Fibroblast of skin of left biceps (primary cell): ENCODE data around the gene MRI1.
"Not testable (repeated sequence)": the region's sequence is repeated elsewhere in the genome, so short reads cannot be mapped to it uniquely, and the experiment has no call there.

Experiments used
- DNase-seq, 2 experiments: peaks; one replicate each; pipeline ENCODE4 v3.0.0-alpha.2; 2013; ENCODE audit warnings: low read depth in 2 of 2

The MRI1 gene

DNA sequence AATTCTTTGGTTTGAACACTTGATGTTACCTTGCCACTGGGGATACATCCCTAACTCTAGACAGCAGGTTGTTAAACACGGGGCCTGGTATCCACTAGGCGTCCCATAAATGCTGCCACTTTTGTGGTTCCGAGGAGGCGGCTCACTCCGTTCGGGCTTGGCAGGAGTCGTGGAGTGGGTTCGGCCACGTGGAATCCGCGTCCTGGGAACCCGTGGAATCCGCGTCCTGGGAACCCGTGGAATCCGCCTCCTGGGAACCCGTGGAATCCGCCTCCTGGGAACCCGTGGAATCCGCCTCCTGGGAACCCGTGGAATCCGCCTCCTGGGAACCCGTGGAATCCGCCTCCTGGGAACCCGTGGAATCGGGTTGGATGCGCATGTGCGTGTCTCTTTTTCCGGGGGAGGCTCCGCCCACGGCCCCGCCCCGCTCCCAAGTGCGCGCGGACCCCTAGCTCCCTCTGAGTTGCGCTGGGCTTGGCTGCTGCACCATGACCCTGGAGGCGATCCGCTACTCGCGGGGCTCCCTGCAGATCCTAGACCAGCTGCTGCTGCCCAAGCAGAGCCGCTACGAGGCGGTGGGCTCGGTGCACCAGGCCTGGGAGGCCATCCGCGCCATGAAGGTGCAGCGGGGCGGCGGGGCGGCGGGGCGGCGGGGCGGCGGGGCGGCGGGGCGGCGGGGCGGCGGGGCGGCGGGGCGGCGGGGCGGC is at the start of gene MRI1:
Gene MRI1 (plus strand): TSS at position 422 of the 707 bp plus-strand sequence. CDS start 67 bp downstream, at position 489.
- peak in 1 of 2 experiments; percentile 21 for DNase-seq

DNA sequence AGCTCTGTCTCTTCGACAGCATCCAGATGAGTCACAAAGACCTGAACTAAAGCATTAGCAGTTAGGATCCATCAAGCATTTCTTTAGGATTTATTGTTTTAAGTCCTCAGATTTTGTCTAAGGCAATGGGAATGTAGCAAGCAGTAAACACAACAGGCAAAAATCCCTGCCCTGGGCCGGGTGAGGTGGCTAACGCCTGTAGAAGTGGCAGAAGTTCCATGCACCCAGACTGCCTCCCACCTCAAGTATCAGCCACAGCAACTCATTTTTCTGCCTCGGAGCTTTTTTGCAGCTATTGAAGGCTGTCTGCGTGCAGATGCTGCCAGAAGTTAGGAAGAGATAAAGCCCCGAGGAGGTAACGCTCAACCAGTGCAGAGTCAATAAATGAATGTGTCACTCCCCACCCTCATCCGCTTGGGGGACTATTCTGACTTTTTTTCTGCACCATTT is 47.1 kb upstream of the MRI1 start:
- DNase-seq = no peak

DNA sequence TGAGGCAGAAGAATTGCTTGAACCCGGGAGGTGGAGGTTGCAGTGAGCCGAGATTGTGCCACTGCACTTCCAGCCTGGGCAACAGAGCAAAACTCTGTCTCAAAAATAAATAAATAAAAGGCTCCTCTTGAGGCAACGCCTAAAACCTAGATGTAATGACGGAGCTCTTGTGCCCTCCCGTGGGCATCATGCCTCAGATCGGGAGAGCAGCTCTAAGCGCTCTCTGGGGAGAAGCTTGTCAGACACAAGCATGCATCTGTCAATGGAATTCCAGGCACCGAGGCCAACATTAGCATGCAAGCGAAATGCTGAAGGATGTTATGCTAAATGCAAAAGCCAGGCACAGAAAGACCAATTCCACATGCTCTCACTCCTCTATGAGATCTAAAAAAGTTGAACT is 45.6 kb upstream of the MRI1 start:
- peak; percentile 28 for DNase-seq

DNA sequence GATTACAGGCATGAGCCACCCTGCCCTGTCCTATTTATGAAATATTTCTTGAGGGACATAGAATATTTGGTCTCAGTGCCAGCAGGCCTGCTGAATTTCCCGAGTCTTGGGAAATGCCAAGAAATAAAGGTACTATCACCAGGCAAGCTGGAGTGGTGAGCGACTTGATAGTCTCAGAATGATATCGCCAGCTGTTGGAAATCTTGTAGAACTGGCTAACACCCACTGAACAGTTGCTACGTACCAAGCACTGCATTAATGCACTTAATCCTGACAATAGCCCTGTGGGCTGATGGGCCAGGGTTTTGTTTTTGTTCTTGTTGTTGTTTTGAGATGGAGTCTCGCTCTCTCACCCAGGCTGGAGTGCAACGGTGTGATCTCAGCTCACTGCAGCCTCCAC is 42.2 kb upstream of the MRI1 start:
- DNase-seq = no peak

DNA sequence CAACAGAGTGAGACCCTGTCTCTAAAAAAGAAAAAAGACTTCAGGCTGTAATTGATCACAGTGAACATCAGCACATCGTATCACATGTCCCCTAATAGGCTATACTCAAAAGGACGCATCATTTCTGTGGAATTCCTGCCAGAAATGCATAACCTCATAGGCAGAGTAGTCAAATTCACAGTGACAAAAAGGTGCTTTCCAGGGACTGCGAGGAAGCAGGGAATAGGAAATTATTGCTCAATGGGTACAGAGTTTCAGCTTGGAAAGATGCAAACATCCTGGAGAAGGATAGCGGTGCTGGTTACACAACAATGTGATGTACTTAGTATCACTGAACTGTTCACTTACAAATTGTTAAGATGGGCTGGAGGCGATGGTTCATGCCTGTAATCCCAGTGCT is 41.1 kb upstream of the MRI1 start:
- no peak for DNase-seq

DNA sequence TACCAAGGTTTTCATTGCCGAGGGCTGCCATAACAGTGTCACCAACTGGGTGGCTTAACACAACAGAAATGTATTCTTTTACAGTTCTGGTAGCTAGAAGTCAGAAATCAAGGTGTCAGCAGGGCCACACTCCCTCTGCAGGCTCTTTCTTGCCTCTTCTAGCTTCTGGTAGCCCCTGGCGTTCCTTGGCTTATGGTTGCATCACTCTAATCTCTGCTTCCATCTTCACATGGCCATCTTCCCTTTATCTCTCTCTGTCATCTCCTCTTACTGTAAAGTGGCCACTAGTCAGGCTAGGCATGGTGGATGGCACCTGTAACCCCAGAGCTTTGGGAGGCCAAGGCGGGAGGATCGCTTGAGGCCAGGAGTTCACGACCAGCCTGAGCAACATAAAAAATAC is 38.0 kb upstream of the MRI1 start:
- no peak for DNase-seq

DNA sequence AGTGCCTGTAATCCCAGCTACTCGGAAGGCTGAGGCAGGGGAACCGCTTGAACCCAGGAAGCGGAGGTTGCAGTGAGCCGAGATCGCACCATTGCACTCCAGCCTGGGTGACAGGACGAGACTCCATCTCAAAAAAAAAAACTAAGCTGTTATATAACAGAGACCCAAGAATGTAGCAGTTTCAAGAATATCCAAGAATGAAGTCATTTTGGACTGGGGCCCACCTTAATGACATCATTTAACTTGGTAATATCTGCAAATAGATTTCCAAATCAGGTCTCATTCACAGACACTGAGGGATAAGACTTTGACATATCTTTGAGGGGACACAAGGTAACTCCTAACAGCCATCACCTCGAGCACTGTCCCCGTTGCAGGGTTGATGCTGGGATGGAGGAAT is 36.5 kb upstream of the MRI1 start:
- DNase-seq = peak; percentile 44 to 49

DNA sequence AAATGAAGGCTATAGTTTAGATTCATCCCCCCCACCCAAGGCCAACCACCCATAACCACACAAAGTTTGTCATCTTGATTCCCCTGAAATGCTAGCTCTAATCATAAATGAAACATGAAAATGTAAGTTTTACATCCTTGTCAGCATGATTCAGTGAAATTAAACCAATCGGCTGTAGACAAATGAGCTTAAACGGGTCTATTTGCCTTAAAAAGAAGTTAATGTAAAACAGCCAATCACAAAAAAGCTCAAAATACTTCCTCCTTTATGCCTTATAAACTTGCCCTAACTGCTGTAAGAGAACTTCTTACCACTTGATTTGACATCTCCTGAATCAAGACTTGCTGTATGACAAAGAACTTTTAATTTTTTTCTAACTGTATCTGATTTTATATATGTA is 34.5 kb upstream of the MRI1 start:
- DNase-seq = no peak

DNA sequence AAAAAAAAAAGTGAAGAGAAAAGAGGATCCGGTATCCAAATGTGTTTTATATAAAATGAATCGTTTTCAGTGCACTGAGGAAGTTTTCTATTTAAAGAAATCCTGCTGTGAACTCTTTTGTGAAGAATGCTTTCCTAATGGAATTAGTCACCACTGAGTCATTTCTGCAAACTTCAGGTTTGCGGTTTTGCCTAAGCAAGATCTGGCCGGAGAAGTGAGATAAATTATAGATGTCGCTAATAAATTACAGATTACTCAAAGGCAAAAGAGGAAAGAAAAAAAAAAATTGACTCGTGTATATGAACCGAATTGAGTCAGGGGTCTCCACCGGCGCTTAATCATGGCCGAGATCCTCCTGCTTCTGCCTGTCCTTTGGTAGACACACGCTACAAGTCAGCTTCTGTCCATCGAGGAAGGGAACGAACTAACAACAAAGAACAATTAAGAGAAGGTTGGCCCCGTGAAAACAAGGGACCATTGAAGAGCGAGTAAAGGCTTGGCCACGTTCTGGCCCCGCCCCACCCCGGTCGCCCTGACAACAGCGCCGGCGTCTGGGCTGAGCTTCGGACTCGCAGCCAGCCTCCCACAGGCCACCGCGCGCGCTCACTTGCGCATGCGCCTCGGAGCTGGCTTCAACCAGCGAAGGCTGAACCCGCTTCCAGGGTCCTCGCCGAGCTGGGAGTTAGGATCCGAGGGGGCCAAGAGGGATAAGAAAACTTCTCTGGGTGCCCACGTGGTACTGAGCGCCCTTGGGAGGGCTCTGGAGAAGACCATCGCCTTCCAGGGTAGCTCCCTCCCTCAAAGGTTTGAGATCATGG is 33.0 kb upstream of the MRI1 start:
- DNase-seq = peak; percentile 96 to 97

DNA sequence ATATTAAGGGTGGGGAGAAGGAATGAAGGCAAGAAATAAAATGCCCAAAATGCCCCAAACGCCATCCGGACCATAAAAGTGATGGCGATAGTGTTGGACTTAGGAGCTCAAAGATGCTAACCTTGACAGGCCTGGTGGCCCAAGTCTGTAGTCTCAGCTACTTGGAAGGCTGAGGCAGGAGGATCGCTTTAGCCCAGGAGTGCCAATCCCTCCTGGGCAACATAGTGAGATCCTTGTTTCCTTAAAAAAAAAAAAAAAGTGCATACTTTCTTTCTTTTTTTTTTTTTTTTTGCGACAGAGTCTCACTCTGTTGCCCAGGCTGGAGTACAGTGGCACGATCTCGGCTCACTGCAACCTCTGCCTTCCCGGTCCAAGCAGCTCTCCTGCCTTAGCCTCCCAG is 32.0 kb upstream of the MRI1 start:
- no peak for DNase-seq

DNA sequence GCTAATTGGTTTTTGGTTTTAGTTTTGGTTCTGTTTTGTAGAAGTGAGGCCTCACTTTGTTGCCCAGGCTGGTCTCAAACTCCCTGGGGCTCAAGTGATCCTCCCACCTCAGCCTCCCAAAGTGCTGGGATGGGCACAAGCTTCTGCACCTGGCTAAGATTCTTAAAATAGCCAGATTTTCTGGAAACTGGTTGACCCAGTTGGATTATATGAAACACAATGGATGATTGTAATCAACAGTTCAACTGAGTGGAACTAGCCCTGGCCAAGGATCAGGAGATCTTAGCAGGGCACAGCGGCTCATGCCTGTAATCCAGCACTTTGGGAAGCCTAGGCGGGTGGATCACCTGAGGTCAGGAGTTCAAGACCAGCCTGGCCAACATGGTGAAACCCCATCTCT is 29.6 kb upstream of the MRI1 start:
- DNase-seq = no peak

DNA sequence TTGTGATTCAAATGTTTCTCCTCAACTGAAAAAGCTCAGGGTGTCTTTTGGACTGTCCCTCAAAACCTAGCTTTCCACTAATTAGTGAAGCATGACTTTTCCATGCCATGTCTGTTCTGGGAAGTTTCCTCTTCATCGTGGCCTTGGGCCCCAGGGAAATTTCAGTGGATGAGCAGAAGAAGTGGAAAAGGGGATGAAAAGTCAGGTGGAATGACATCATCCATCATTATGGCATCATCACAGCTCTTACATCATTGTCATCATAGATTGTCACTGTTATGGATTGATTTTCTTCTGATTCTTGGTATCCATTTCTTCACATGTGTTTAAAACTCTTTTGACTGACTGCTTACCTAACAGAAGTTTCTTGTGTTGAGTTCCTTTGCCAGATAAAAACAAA is 26.2 kb upstream of the MRI1 start:
- DNase-seq = no peak

DNA sequence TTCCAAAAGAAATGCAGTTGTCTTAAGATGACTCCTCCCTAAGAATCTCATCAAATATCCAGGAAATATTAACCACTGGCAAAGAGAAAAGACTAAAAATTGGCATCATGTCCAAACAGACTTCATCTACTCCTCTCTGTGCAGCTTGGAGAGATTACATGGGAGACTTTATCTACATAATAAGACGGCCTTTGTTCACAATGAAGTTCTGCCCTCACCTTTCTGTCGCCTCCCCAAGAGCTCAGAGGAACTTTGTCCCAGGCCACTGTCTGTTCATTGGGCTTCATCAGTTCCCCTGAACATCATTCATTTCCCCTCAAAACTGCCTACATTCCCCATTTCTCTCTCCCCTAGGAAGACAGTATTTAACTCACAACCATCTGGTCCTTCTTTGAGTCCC is 22.4 kb upstream of the MRI1 start:
- no peak for DNase-seq

DNA sequence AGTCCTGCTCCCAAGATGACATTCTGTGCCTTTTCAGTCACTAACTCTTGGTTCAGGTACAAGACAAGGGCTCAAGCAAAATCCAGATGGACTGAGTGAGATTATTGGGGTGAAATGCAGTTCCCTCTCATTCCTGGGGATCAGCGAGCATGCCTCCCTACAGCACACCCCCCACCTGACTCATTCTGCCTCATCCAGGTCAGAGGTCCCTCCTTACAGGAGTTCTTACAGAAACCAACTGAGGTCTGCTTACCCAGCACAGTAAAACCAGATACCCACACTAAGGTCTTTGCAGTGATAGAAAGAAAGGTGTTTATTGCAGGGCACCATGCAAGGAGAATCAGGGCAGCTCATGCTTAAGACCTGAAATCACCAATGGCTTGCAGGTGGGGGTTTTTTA is 21.6 kb upstream of the MRI1 start:
- DNase-seq = no peak

DNA sequence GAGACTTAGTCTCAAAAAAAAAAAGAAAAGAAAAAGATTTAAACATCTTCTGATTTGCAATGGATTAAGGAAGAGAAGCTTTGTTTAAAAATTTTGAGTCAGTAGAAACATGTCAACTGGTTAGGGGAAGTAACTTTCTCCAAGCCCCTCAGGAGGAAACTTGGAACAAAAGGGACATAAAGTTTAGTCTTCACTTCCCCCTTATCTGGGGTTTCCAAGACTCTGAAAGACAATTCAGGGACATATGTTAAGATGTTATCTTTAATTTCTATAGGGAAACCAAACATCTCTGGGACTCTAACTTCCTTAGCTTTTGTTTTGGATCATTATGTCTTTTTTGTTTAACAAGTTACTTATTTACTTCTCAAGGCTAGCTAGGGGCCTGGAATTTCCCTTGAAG is 20.1 kb upstream of the MRI1 start:
- no peak for DNase-seq

DNA sequence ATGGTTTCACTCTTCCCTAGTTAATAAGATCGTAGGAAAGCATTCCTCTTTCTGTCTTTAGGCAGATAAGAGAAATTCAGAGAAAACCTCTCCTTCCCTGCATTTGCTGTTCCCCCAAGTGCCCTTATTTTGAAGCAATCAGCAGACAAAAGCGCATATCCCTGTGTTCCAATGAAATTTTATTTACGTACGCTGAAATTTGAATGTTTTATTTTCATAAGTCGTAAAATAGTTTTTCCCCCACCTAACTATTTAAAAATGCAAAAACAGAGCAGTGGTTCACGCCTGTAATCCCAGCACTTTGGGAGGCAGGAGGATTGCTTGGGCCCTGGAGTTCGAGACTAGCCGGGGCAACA is 17.2 kb upstream of the MRI1 start:
- DNase-seq = no peak

DNA sequence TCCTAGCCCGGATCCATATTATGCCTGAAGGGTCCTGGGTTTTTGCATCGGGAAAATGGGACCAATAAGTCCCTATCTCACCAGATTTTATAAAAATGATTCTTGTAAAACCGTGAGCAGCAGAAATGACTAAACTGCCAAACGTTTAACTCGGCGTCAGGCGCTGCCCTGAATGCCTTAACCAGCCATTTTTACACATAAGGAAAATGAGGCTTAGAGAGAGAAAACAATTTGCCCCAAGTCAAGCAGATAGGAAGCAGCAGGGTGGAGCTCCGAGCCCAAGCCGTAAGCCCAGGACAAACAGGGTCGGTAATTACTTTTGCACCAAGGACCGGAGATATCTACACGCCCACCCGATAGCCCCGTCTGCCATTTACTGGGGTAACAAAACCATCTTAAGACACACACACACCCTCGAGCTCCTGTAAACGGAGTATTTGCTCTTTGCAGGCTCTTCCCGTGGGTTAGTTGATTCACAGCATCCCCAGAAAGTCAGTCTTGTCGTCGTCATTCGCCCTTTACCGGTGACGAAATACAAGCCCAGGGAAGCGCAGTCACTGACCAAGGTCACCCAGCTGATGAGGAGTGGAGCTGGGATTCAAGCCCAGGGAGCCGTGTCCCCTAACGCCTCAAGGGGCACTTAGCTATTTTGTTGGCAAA is 16.0 kb upstream of the MRI1 start:
- DNase-seq = no peak

DNA sequence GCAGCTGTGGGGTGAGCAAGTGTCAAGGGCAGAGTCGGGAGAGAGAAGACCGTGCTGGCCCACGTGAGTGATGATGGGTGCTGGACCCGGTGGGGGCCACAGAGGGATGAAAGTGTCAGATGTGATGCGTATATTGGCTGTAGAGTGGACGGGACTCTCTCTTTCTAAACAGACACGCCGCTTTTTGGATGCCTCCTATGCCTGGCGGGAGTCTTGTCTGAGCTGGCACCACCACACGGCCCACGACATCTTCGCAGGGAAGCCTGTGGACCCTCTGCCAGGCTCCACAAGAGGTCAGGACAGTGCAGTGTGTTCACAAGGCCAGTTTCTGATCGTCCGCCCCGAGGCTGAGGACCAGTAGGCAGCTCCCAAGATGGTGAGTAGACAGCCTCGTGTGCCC is 12.9 kb upstream of the MRI1 start:
- DNase-seq = no peak

DNA sequence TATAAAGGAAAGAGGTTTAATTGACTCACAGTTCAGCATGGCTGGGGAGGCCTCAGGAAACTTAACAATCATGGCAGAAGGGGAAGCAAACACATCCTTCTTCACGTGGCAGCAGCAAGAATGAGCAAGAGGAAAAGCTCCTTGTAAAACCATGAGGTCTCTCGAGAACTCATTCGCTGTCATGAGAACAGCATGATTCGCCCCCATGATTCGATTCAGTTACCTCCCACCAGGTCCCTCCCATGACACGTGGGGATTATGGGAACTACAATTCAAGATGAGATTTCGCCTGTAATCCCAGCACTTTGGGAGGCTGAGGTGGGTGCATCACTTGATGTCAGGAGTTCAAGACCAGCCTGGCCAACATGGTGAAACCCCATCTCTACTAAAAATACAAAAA is 10.7 kb upstream of the MRI1 start:
- not testable (repeated sequence) for DNase-seq

DNA sequence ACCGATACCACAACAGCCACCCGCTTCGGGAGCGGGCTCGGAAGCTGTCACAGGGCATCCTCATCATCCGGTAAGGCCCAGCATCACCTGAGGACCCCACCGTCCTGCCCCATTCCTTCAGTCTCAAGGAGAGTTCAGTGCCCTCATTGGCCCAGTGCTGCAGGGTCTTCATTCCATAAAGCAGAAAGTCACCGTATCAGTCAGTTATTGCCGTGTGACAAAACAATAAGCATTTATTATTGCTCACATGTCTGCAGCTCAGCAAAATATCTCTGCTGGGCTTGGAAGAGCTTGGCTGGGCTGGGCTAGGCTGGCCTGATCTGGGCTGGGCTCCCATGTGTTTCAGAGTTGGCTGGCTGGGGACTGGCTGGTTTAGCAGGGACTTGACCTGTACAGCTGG is 8.1 kb upstream of the MRI1 start:
- DNase-seq = no peak

DNA sequence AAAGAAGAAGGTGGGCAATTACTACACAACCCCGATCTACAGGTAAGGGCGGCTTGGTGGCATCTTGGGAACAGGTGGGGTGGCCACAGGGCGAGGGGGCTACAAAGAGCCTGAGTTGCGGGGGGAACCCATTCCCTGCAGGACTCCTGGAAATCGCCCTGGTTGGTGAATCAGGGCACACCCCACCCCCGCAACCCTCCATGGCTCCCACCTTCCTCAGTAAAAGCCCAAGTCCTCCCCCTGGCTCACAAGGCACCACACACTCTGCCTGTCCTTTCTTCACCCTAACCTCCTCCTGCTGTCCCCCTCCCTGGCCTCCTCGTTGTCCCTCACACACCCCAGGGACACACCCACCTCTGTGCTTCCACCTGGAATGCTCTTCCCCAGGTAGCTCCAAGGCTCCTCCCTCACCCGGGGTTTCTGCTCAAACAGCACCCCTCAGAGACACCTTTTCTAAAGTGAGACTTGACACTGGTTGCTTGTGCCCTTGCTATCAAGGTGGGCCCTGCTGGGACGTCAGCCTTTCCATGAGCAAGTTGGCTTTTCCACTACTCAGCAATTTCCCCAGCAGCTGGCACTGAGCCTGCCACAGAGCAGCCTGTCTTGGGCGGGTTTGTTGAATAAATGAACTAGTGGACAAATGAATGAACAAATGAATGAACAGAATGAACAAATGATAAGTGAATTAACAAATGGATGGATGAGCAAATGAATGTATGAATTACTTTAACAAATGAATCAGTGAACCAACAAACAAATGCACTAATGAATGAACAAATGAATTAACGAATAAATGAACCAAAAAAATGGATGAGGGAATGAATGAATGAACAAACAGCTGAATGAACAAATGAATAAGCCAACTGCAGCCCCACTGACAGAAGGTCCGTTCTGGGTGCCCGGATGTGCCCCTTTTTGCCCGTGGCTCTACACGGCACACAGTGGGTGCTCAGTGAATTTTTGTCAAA is 6.2 kb upstream of the MRI1 start:
- DNase-seq = no peak

DNA sequence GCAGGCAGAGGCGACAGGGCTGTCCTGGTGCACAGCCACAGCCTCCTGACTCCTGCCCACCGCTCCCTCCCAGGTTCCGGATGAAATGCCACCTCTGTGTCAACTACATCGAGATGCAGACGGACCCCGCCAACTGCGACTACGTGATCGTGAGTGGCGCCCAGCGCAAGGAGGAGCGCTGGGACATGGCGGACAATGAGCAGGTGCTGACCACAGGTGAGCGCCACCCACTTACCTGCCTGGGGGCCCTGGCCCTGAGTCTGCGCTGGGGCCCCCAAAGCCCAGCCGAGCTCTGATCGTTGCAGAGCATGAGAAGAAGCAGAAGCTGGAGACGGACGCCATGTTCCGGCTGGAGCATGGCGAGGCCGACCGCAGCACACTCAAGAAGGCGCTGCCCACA is 5.5 kb upstream of the MRI1 start:
- no peak for DNase-seq
